ENCODE data around the gene ABHD12. TPM values are rescaled to one million over a fixed set of nuclear protein-coding genes. Genes with fewer than 3 reads are reported as not detected.

ABHD12 gene
- total RNA-seq, 2 donors from 2014 or later, result 70.1 to 84.7 TPM

- no peak overlapping the region for H3K4me3 ChIP-seq
- peaks cover 2% of the 10 kb centered on the region for H3K4me1 ChIP-seq (replicated peaks)
- intact Hi-C loops (cut with DNase I), result no loop called here
- H3K36me3 ChIP-seq, result no peaks in the 10 kb centered on the region
- H3K27ac ChIP-seq, result no peak overlapping the region
- no peaks in the 10 kb centered on the region for H3K27me3 ChIP-seq (replicated peaks; ENCODE audit: insufficient read depth)
- no peak for DNase-seq (ENCODE audit: low spot score)
- 95% methylated on average over 10 of the region's 10 CpGs for WGBS
- no peak for TF ChIP-seq POLR2AphosphoS5 (IDR thresholded peaks at IDR 0.05)
- TF ChIP-seq POLR2A (IDR thresholded peaks at IDR 0.05), result no peak
- no peak for TF ChIP-seq CTCF (IDR thresholded peaks at IDR 0.05)
- H3K9me3 ChIP-seq, result no peaks in the 10 kb centered on the region
These were observed 83.4 kb downstream of the ABHD12 start for GRCh38 chr20:25306991-25307903.

GRCh38 chr20:25304025-25304549, 86.5 kb downstream of the ABHD12 start:
- Histone ChIP-seq H3K4me1 (replicated peaks) (no peaks in the 10 kb centered on the region), H3K27ac (no peak overlapping the region), H3K27me3 (replicated peaks; ENCODE audit: insufficient read depth) (no peaks in the 10 kb centered on the region), H3K4me3 (no peak overlapping the region), H3K9me3 (no peaks in the 10 kb centered on the region), H3K36me3 (no peaks in the 10 kb centered on the region)
- 74% methylated on average over 11 of the region's 11 CpGs for WGBS
- intact Hi-C loops (cut with DNase I), result no loop called here
- TF ChIP-seq CTCF (IDR thresholded peaks at IDR 0.05), result no peak
- TF ChIP-seq POLR2A (IDR thresholded peaks at IDR 0.05), result no peak
- no peak for TF ChIP-seq POLR2AphosphoS5 (IDR thresholded peaks at IDR 0.05)
- DNase-seq (ENCODE audit: low spot score), result no peak

GRCh38 chr20:25303292-25304024, 87.2 kb downstream of the ABHD12 start:
- no peaks in the 10 kb centered on the region for H3K4me1 ChIP-seq (replicated peaks)
- intact Hi-C loops (cut with DNase I), result no loop called here
- no peak overlapping the region for H3K27ac ChIP-seq
- TF ChIP-seq POLR2AphosphoS5 (IDR thresholded peaks at IDR 0.05), result no peak
- no peak for TF ChIP-seq CTCF (IDR thresholded peaks at IDR 0.05)
- TF ChIP-seq POLR2A (IDR thresholded peaks at IDR 0.05), result no peak
- no peak for DNase-seq (ENCODE audit: low spot score)
- no peaks in the 10 kb centered on the region for H3K36me3 ChIP-seq
- no peak overlapping the region for H3K4me3 ChIP-seq
- H3K9me3 ChIP-seq, result no peaks in the 10 kb centered on the region
- 94% methylated on average over 12 of the region's 12 CpGs for WGBS
- no peaks in the 10 kb centered on the region for H3K27me3 ChIP-seq (replicated peaks; ENCODE audit: insufficient read depth)

- Histone ChIP-seq H3K4me1 (replicated peaks) (no peaks in the 10 kb centered on the region), H3K27me3 (replicated peaks; ENCODE audit: insufficient read depth) (no peaks in the 10 kb centered on the region), H3K27ac (no peak overlapping the region), H3K36me3 (no peaks in the 10 kb centered on the region), H3K9me3 (no peaks in the 10 kb centered on the region), H3K4me3 (no peak overlapping the region)
- DNase-seq (ENCODE audit: low spot score), result no peak
- 85% methylated on average over 6 of the region's 6 CpGs for WGBS
- TF ChIP-seq POLR2AphosphoS5 (IDR thresholded peaks at IDR 0.05) (no peak), POLR2A (IDR thresholded peaks at IDR 0.05) (no peak), CTCF (IDR thresholded peaks at IDR 0.05) (no peak)
- intact Hi-C loops (cut with DNase I), result no loop called here
These were observed 88.0 kb downstream of the ABHD12 start for GRCh38 chr20:25302596-25302995.
